Small intestine (tissue), 7 donors: Measurements from ENCODE around the gene MBD5. TPM values are rescaled to one million over a fixed set of nuclear protein-coding genes. Genes with fewer than 3 reads are reported as not detected.
"Not testable (repeated sequence)": the region's sequence is repeated elsewhere in the genome, so short reads cannot be mapped to it uniquely, and the experiment has no call there.

Source experiments
- DNase-seq, 2 donors: peaks; one replicate each; pipeline versions ENCODE4 v3.0.0 to v3.0.0-alpha.2; 2013
- FAIRE-seq: peaks from 2 replicates; lab custom pipeline; 2012; peaks lifted over from hg19 to GRCh38; lab: Jason Lieb, UNC
- H3K27ac ChIP-seq, 3 donors: one replicate each; pipeline ENCODE4 v1.5.1; 2013; ENCODE audit warnings: low read length in 2 of 3, mild to moderate bottlenecking in 2 of 3, control low read depth in 1 of 3, inconsistent platforms in 1 of 3, low read depth in 1 of 3, moderate library complexity in 1 of 3
- H3K27me3 ChIP-seq, 3 donors: one replicate each; pipeline ENCODE4 v1.6.1; 2013; ENCODE audit warnings: low read length in 3 of 3, inconsistent platforms in 1 of 3; ENCODE audit not compliant: control insufficient read depth in 3 of 3, insufficient read depth in 3 of 3
- H3K36me3 ChIP-seq, 3 donors: one replicate each; pipeline ENCODE4 v1.6.1; 2013; ENCODE audit warnings: low read length in 3 of 3, inconsistent platforms in 1 of 3, low read depth in 1 of 3, mild to moderate bottlenecking in 1 of 3, moderate library complexity in 1 of 3; ENCODE audit not compliant: control insufficient read depth in 3 of 3, insufficient read depth in 2 of 3
- H3K4me1 ChIP-seq, 3 donors: one replicate each; pipeline ENCODE4 v1.6.1; 2013; ENCODE audit warnings: low read length in 2 of 3, inconsistent platforms in 1 of 3, low read depth in 1 of 3, mild to moderate bottlenecking in 1 of 3, moderate library complexity in 1 of 3; ENCODE audit not compliant: control insufficient read depth in 3 of 3, insufficient read depth in 2 of 3
- H3K4me3 ChIP-seq, 3 donors: one replicate each; pipeline ENCODE4 v1.5.1; 2013; ENCODE audit warnings: low read length in 3 of 3, control low read depth in 1 of 3, inconsistent platforms in 1 of 3, low read depth in 1 of 3, mild to moderate bottlenecking in 1 of 3, moderate library complexity in 1 of 3
- H3K9me3 ChIP-seq, 2 donors: one replicate each; pipeline ENCODE4 v1.6.1; 2013; ENCODE audit warnings: low read depth in 1 of 2, low read length in 1 of 2; ENCODE audit not compliant: control insufficient read depth in 2 of 2, insufficient read depth in 1 of 2
- WGBS, 3 donors: extraction: QIAGEN DNeasy Blood & Tissue Kit; methylation state at CpG; one replicate each; pipeline ENCODE4 v1.1.7; 2013; 5-methylcytosine and 5-hydroxymethylcytosine counted together
- polyA plus RNA-seq, 4 donors: library from polyadenylated mRNA; stranded (reverse) in 3 of 4; unstranded in 1 of 4; fragments of 200-250 nt in 3 of 4; fragments of 120-200 nt in 1 of 4; gene quantifications; one replicate each; pipeline versions ENCODE4 v1.2.1 to v1.2.3, GENCODE V29; 2013
- donor health status: healthy with polysubstance abuse.
- donor health status: control.
- donor health status: control.
- donor health status: Bipolar disorder and iron deficiency.
- donor health status: healthy.

The MBD5 gene
- polyA plus RNA-seq, 4 donors = 2.7 to 19.2 (median 4.7) TPM

DNA sequence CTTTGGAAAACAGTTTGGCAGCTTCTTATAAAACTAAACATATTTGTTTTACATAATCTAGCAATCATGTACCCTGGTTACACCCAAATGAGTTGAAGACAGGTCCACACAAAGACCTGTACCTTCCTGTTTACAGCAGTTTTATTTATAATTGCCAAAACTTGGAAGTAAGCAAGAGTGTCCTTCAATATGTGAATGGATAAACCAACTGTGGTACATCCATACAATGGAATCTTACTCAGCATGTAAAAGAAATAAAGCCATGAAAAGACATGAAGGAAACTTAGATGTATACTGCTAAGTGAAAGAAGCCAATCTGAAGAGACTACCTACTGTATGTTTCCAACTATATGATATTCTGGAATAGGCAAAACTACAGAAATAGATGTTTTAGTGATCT lies 24.1 kb upstream of the MBD5 start:
- Histone ChIP-seq H3K4me3 (no peak overlapping the region), H3K27me3 (no peaks in the 10 kb centered on the region), H3K36me3 (peaks cover 0 to 9% (median 2%) of the 10 kb centered on the region in 3 donors), H3K27ac (no peak overlapping the region), H3K9me3 (peaks cover 0 to 19% of the 10 kb centered on the region in 2 donors), H3K4me1 (no peaks in the 10 kb centered on the region)
- no peak for FAIRE-seq
- DNase-seq = no peak

DNA sequence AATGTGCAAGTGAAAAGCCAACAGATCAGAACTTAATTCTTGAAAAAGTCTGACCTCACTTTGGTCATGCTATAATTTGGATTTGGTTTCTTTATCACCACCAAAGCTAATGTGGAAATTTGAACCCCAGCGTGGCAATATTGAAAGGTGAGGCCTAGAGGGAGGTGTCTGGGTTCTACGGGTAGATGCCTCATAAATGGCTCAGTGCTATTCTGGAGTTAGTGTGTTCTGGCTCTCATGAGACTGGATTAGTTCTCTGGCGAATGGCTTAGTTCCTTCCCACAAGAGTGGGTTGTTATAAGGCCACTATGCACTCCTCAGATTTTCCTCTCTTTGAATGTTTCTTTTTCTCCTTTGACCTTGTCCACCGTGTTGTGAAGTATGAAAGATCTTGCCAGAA lies 22.7 kb upstream of the MBD5 start:
- Histone ChIP-seq H3K4me3 (no peak overlapping the region), H3K27ac (no peak overlapping the region), H3K9me3 (peaks cover 0 to 19% of the 10 kb centered on the region in 2 donors), H3K27me3 (no peaks in the 10 kb centered on the region), H3K36me3 (peaks cover 0 to 9% (median 2%) of the 10 kb centered on the region in 3 donors), H3K4me1 (no peaks in the 10 kb centered on the region)
- DNase-seq (no peak), FAIRE-seq (no peak)
- 84 to 88% (median 86%) methylated on average over 4 of the region's 4 CpGs for WGBS, 3 donors

DNA sequence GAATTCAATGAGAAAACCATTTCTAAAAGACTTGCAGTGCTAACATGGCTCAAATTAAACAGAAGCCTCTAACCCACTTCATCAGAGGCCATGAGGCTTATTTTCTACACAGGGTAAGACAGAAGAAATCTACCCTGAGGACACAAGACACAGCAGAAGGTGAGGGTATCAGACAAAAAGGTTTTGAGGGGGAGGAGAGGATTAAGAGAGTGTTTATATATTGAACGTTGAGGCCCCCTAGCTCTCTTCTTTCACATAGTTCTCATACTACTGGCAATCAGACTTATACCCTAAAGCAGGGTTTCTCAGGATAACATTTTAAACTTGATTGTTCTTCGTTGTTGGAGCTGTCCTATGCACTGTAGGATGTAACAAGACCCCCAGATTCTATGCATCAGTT lies 21.8 kb upstream of the MBD5 start:
- no peak for DNase-seq
- WGBS, 3 donors = 57 to 77% (median 76%) methylated on average over 2 of the region's 2 CpGs
- Histone ChIP-seq H3K4me3 (no peak overlapping the region), H3K4me1 (no peaks in the 10 kb centered on the region), H3K9me3 (peaks cover 0 to 19% of the 10 kb centered on the region in 2 donors), H3K27ac (no peak overlapping the region), H3K36me3 (peaks cover 0 to 9% (median 2%) of the 10 kb centered on the region in 3 donors), H3K27me3 (no peaks in the 10 kb centered on the region)
- FAIRE-seq = no peak

DNA sequence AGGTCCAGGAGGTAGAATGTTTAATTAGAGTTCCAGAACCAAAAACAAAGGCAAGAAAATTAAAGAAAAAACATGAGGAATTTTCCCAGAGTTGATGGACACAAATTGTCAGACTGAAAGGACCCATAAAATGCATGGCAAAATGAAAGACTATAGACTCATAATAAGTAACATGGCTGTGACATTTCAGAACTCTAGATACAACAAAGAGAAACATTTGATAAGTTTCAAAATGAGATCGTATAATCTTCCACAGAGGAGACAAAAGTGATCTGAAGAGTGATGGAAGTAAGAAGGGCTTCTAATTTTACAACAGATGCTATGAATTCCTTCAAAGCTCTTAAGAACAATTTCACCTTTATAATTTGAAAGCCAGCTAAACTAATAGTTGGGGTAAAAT lies 20.8 kb upstream of the MBD5 start:
- FAIRE-seq (no peak), DNase-seq (no peak)
- WGBS, 3 donors = 87 to 90% (median 87%) methylated on average over 1 of the region's 1 CpG
- H3K4me3 ChIP-seq = no peak overlapping the region
- H3K27ac ChIP-seq = no peak overlapping the region
- no peaks in the 10 kb centered on the region for H3K4me1 ChIP-seq
- no peaks in the 10 kb centered on the region for H3K27me3 ChIP-seq
- H3K36me3 ChIP-seq = peaks cover 0 to 8% (median 2%) of the 10 kb centered on the region in 3 donors
- peaks cover 0 to 15% of the 10 kb centered on the region in 2 donors for H3K9me3 ChIP-seq

DNA sequence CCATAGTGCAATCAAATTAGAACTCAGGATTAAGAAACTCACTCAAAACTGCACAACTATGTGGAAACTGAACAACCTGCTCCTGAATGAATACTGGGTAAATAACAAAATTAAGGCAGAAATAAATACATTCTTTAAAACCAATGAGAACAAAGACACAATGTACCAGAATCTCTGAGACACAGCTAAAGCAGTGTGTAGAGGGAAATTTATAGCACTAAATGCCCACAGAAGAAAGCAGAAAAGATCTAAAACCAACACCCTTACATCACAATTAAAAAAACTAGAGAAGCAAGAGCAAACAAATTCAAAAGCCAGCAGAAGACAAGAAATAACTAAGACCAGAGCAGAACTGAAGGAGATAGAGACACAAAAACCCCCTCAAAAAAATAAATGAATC lies 18.5 kb upstream of the MBD5 start:
- H3K4me3 ChIP-seq, H3K27ac ChIP-seq, H3K27me3 ChIP-seq, H3K4me1 ChIP-seq, DNase-seq, FAIRE-seq, H3K36me3 ChIP-seq: not testable (repeated sequence)
- H3K9me3 ChIP-seq = peaks cover 0 to 24% of the 10 kb centered on the region in 2 donors

DNA sequence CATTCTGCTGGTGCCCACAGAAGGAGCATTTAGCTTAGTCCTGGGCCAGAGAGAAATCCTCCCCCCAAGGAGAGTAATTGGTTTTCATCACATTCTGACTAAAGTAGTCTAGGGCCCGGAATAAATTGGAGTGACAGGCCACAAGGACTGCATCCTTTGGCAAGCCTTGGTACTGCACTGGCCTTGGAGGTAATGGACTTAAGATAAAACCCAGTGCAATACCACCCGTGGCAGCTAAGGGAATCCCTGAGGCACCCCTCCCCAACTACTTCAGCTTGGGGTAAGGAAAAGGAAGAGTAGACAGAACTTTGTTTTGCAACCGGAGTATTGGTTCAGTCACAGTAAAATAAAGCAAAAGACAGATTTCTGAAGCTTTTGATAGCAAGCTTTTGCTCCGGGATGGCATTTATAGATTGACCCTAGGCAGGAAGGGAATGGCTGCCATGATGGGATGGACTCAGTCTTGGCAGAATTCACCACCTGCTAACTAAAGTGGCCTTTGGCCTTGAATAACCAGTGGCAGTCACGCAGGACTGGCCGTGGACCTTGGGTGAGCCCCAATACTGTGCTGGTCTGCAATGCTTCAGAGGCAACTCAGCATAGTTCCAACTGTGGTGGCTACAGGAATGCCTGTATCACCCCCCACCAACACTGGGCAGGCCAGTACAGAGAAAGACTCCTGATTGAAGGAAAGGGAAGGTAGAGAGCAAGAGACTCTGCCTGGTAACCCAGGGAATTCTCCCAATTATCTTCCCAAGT lies 14.5 kb upstream of the MBD5 start:
- peaks cover 0 to 27% of the 10 kb centered on the region in 2 donors for H3K9me3 ChIP-seq
- peaks cover 0 to 3% (median 2%) of the 10 kb centered on the region in 3 donors for H3K36me3 ChIP-seq
- no peaks in the 10 kb centered on the region for H3K4me1 ChIP-seq
- FAIRE-seq = no peak
- H3K27ac ChIP-seq = no peak overlapping the region
- H3K4me3 ChIP-seq = no peak overlapping the region
- 87 to 89% (median 87%) methylated on average over 6 of the region's 6 CpGs for WGBS, 3 donors
- DNase-seq = peak in 1 of 2 donors; percentile 6
- H3K27me3 ChIP-seq = no peaks in the 10 kb centered on the region

DNA sequence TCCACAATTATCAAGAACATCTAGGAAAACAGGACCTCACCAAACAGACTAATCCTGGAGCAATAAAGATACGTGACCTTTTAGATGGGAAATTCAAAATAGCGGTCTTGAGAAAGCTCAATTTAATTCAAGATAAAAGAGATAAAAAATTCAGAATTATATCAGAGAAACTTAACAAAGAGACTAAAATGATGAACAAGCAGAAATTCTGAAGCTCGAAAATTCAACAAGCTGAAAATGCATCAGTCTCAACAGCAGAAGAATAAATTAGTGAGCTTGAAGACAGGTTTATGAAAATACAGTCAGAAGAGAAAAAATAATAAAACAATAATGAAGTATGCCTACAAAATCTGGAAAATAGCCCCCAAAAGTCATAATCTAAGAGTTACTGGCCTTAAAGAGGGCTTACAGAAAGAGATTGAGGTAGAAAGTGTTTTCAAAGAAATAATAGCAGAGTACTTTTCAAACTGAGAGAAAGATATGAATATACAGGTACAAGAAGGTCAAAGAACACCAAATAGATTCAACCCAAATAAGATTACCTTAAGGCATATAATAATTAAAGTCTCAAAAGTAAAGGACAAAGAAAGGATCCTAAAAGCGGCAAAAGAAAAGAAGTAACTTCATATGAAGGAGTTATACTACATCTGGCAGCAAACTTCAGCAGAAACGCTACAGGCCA lies 13.5 kb upstream of the MBD5 start:
- 79 to 98% (median 81%) methylated on average over 5 of the region's 5 CpGs for WGBS, 3 donors
- no peak for FAIRE-seq

DNA sequence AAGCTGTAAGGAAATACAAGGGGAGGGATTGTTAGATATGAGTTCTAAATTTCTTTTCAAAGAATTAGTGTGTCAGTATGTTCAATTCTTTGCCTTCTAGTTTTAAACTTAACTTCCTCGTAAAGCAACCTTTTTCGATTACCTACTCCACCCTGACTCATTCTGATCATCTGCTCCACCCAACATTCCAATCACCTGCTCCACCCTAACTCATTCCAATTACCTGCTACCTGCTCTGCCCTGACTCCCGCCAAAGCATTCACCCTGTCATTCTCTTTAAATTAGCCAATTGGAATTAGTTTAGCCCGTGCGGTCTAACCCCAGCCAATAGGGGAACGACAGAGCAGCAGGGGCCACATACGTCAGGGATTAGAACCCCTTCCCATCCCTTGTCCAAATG lies 12.5 kb upstream of the MBD5 start:
- not testable (repeated sequence) for FAIRE-seq, H3K27ac ChIP-seq, H3K27me3 ChIP-seq, H3K4me3 ChIP-seq, H3K4me1 ChIP-seq, H3K36me3 ChIP-seq
- H3K9me3 ChIP-seq = peaks cover 0 to 27% of the 10 kb centered on the region in 2 donors
- peak in 1 of 2 donors; percentile 42 for DNase-seq
- WGBS, 3 donors = 89 to 97% (median 97%) methylated on average over 7 of the region's 7 CpGs

More for the DNA sequence above, 13.5 kb upstream of the MBD5 start:
- H3K9me3 ChIP-seq = peaks cover 0 to 27% of the 10 kb centered on the region in 2 donors
- peaks cover 0 to 3% (median 2%) of the 10 kb centered on the region in 3 donors for H3K36me3 ChIP-seq
- no peak overlapping the region for H3K4me3 ChIP-seq
- H3K4me1 ChIP-seq = no peaks in the 10 kb centered on the region
- DNase-seq = no peak
- no peak overlapping the region for H3K27ac ChIP-seq
- H3K27me3 ChIP-seq = no peaks in the 10 kb centered on the region
